Limb (tissue), 2 donors: ENCODE measurements around the gene TBL3.
"Not testable (repeated sequence)": the region's sequence is repeated elsewhere in the genome, so short reads cannot be mapped to it uniquely, and the experiment has no call there.

Experiments used
- DNase-seq, 2 donors: peaks; one replicate each; pipeline ENCODE4 v3.0.0-alpha.2; 2016; ENCODE audit errors: extremely low spot score in 2 of 2

Gene TBL3

GRCh38 chr16:1971796-1972489 is at the start of gene TBL3:
TBL3 (plus strand) TSS chr16:1972053; CDS start chr16:1972165, 112 bp downstream.
- peak; percentile 94 to 98 for DNase-seq

- no peak for DNase-seq
Measured at GRCh38 chr16:1922357-1922756, 49.5 kb upstream of the TBL3 start.

- DNase-seq, result peak; percentile 71 to 72
Measured at GRCh38 chr16:1923299-1924034, 48.4 kb upstream of the TBL3 start.

- DNase-seq, result no peak
Measured at GRCh38 chr16:1924095-1924494, 47.8 kb upstream of the TBL3 start.

GRCh38 chr16:1926271-1926670 is 45.6 kb upstream of the TBL3 start:
- no peak for DNase-seq

GRCh38 chr16:1929105-1929504 is 42.7 kb upstream of the TBL3 start:
- no peak for DNase-seq

- DNase-seq, result peak; percentile 86 to 97
Measured at GRCh38 chr16:1929578-1930337, 42.1 kb upstream of the TBL3 start.

- DNase-seq, result peak in 1 of 2 donors; percentile 35
Measured at GRCh38 chr16:1930338-1930720, 41.5 kb upstream of the TBL3 start.

- peak in 1 of 2 donors; percentile 24 for DNase-seq
Measured at GRCh38 chr16:1932050-1933028, 39.5 kb upstream of the TBL3 start.

- peak in 1 of 2 donors; percentile 28 for DNase-seq
Measured at GRCh38 chr16:1933097-1933661, 38.7 kb upstream of the TBL3 start.

- DNase-seq, result no peak
Measured at GRCh38 chr16:1936945-1937479, 34.8 kb upstream of the TBL3 start.

- DNase-seq, result no peak
Measured at GRCh38 chr16:1938316-1938715, 33.5 kb upstream of the TBL3 start.

GRCh38 chr16:1938910-1939309 is 32.9 kb upstream of the TBL3 start:
- DNase-seq, result no peak

- DNase-seq, result not testable (repeated sequence)
Measured at GRCh38 chr16:1939833-1940232, 32.0 kb upstream of the TBL3 start.

- DNase-seq, result peak in 1 of 2 donors; percentile 28
Measured at GRCh38 chr16:1940273-1941161, 31.3 kb upstream of the TBL3 start.

- DNase-seq, result peak in 1 of 2 donors; percentile 27
Measured at GRCh38 chr16:1941162-1942046, 30.4 kb upstream of the TBL3 start.

GRCh38 chr16:1942047-1942809 is 29.6 kb upstream of the TBL3 start:
- DNase-seq, result peak in 1 of 2 donors; percentile 32
